Smooth muscle cell (in vitro differentiated cells): ENCODE measurements around the gene BCL2L1. TPM values are rescaled to one million over a fixed set of nuclear protein-coding genes. Genes with fewer than 3 reads are reported as not detected.

Experiments used
- DNase-seq: peaks from one replicate; lab custom pipeline; 2025; ENCODE audit not compliant: unreplicated experiment; lab: John Stamatoyannopoulos, UW
- H2AFZ ChIP-seq: fragments of 200-600 bp; sonication (generic); 2 replicates; pipeline ENCODE4 v1.6.0; 2016; ENCODE audit warnings: antibody characterized with exemption, low read depth, mild to moderate bottlenecking
- H3F3A ChIP-seq: fragments of 200-600 bp; sonication (generic); 2 replicates; pipeline ENCODE4 v1.6.0; 2017; ENCODE audit warnings: antibody characterized with exemption, low read depth
- H3K27ac ChIP-seq: fragments of 200-600 bp; sonication (generic); 2 replicates; pipeline ENCODE4 v1.5.1; 2016; ENCODE audit warnings: low read depth, mild to moderate bottlenecking
- H3K27me3 ChIP-seq: fragments of 200-600 bp; sonication (generic); 2 replicates; pipeline ENCODE4 v1.6.1; 2016; ENCODE audit warnings: low read depth, mild to moderate bottlenecking
- H3K36me3 ChIP-seq: fragments of 200-600 bp; sonication (generic); 2 replicates; pipeline ENCODE4 v1.5.1; 2016; ENCODE audit warnings: low read depth
- H3K4me1 ChIP-seq: fragments of 200-600 bp; sonication (generic); 2 replicates; pipeline ENCODE4 v1.5.1; 2016; ENCODE audit warnings: low read depth
- H3K4me2 ChIP-seq: fragments of 200-600 bp; sonication (generic); 2 replicates; pipeline ENCODE4 v1.6.0; 2016; ENCODE audit warnings: mild to moderate bottlenecking
- H3K4me3 ChIP-seq: fragments of 200-600 bp; sonication (generic); 2 replicates; pipeline ENCODE4 v1.5.1; 2016; ENCODE audit warnings: mild to moderate bottlenecking
- H3K79me2 ChIP-seq: fragments of 200-600 bp; sonication (generic); 2 replicates; pipeline ENCODE4 v1.6.0; 2016; ENCODE audit warnings: low read depth, mild to moderate bottlenecking
- H3K9ac ChIP-seq: fragments of 200-600 bp; sonication (generic); 2 replicates; pipeline ENCODE4 v1.6.0; 2016; ENCODE audit warnings: low read depth
- H3K9me3 ChIP-seq: fragments of 200-600 bp; sonication (generic); replicated peaks from 2 replicates; pipeline ENCODE4 v1.5.1; 2016; ENCODE audit warnings: low read depth
- H4K20me1 ChIP-seq: fragments of 200-600 bp; sonication (generic); 2 replicates; pipeline ENCODE4 v1.6.0; 2016; ENCODE audit warnings: low read depth
- WGBS: methylation state at CpG from one replicate; pipeline ENCODE4 v1.1.7; 2016; ENCODE audit warnings: low lambda C conversion rate; 5-methylcytosine and 5-hydroxymethylcytosine counted together
- polyA plus RNA-seq: library from polyadenylated mRNA; unstranded; fragments of >200 nt; fragmentation: Nextera tagmentation; extraction: Ambion mirVana; gene quantifications from 2 replicates; pipeline ENCODE4 v1.2.1, GENCODE V29; 2016
- total RNA-seq: library from RNA; depleted of rRNA; stranded (reverse); fragments of >200 nt; gene quantifications from 2 replicates; pipeline ENCODE4 v1.2.3, GENCODE V29; 2014
- TF ChIP-seq, protein P1 (sequence below): fragments of 200-600 bp; sonication (generic); IDR thresholded peaks from 2 replicates; pipeline ENCODE4 v1.5.1; 2017; ENCODE audit warnings: borderline replicate concordance, mild to moderate bottlenecking, antibody characterized with exemption; ENCODE audit not compliant: insufficient read depth, poor library complexity, severe bottlenecking

Gene BCL2L1
- total and polyA plus RNA-seq, 2 experiments from 2014 or later = 24.8 to 47.0 TPM

DNA sequence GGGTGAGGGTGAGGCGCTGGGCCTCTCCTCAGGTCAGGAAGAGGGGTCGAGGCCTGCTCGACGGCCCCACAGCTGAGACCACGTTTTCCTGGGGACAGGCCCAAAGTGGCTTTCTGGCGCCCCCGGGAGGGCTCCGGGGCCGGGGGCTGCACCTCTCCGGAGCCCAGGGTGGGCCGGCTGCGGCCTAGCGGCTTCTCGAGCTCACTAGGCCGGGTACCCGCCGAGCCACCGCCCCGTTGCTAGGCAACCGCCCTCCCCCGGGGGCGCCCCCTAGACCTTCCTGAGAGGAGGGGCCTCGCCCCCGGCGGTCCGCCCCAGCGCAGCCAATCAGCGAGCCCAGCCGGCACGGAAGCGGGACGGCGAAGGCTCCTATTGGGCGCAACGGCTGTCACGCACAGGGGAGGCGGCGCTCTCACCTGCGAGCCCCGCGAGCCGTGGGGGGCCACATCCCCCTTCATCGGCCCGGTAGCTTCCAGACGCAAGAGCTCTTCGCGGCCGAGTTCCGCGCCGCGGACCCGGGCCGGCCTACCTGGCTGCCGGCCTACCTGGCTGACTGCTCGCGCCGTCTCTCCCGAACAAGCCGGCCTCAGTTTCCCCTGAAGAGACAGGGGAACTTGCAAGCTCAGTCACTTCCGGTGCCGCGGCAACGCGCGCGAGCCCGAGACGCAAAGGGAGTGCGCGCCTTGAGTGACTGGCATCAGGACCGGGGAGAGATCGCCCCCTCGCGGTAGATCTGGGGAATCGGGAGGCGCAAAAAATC, 831 bp upstream of the BCL2L1 start:
- peak; percentile 99 for DNase-seq
- Histone ChIP-seq H3K27ac (peak overlapping the region; percentile 81), H4K20me1 (no peaks in the 10 kb centered on the region), H3K9ac (peak overlapping the region; percentile 89), H3K27me3 (no peaks in the 10 kb centered on the region), H3K79me2 (peaks cover 33% of the 10 kb centered on the region), H3K4me1 (peaks cover 29% of the 10 kb centered on the region), H3F3A (peaks cover 7% of the 10 kb centered on the region), H3K4me2 (peak overlapping the region; percentile 82), H3K36me3 (no peaks in the 10 kb centered on the region), H3K9me3 (no peaks in the 10 kb centered on the region), H2AFZ (peak overlapping the region; percentile 73), H3K4me3 (peak overlapping the region; percentile 58)
- 1% methylated on average over 74 of the region's 77 CpGs for whole genome bisulfite sequencing
- TF ChIP-seq, protein P1, sequence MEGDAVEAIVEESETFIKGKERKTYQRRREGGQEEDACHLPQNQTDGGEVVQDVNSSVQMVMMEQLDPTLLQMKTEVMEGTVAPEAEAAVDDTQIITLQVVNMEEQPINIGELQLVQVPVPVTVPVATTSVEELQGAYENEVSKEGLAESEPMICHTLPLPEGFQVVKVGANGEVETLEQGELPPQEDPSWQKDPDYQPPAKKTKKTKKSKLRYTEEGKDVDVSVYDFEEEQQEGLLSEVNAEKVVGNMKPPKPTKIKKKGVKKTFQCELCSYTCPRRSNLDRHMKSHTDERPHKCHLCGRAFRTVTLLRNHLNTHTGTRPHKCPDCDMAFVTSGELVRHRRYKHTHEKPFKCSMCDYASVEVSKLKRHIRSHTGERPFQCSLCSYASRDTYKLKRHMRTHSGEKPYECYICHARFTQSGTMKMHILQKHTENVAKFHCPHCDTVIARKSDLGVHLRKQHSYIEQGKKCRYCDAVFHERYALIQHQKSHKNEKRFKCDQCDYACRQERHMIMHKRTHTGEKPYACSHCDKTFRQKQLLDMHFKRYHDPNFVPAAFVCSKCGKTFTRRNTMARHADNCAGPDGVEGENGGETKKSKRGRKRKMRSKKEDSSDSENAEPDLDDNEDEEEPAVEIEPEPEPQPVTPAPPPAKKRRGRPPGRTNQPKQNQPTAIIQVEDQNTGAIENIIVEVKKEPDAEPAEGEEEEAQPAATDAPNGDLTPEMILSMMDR = peak; percentile 98

DNA sequence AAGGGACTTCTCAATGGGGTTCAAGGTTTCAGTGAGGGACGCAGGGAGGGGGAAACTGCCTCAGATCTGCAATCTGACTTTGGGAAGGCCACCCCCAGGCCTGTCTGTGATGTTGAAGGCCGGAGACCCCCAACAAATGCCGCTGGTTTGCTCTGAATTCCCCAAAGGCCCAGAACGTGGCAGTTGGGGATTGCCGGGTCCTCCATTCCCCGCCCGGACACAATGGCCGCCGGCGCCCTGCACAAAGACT, 326 bp upstream of the BCL2L1 start:
- Histone ChIP-seq H3K4me1 (peaks cover 29% of the 10 kb centered on the region), H2AFZ (peak overlapping the region; percentile 73), H4K20me1 (no peaks in the 10 kb centered on the region), H3K27me3 (no peaks in the 10 kb centered on the region), H3K4me2 (peak overlapping the region; percentile 82), H3K79me2 (peaks cover 36% of the 10 kb centered on the region), H3K9ac (peak overlapping the region; percentile 89), H3K36me3 (no peaks in the 10 kb centered on the region), H3F3A (peaks cover 6% of the 10 kb centered on the region), H3K9me3 (no peaks in the 10 kb centered on the region), H3K27ac (peak overlapping the region; percentile 81), H3K4me3 (peak overlapping the region; percentile 58)
- no peak for DNase-seq
- TF ChIP-seq, protein P1 = no peak
- 7% methylated on average over 10 of the region's 10 CpGs for WGBS

DNA sequence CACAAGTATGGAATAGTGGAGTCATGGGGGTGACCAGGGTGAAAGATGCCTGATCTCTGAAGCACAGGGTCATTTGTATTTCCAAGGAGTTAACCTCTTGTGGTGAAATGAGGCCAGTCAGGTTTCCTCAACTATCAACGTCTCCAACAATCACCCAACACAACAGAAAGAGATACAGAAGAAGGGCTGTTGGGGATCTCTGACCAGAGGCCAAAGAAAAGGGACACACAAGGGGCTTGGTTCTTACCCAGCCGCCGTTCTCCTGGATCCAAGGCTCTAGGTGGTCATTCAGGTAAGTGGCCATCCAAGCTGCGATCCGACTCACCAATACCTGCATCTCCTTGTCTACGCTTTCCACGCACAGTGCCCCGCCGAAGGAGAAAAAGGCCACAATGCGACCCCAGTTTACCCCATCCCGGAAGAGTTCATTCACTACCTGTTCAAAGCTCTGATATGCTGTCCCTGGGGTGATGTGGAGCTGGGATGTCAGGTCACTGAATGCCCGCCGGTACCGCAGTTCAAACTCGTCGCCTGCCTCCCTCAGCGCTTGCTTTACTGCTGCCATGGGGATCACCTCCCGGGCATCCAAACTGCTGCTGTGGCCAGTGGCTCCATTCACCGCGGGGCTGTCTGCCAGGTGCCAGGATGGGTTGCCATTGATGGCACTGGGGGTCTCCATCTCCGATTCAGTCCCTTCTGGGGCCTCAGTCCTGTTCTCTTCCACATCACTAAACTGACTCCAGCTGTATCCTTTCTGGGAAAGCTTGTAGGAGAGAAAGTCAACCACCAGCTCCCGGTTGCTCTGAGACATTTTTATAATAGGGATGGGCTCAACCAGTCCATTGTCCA, 1.0 kb downstream of the BCL2L1 start:
- Histone ChIP-seq H3K36me3 (no peaks in the 10 kb centered on the region), H3F3A (no peaks in the 10 kb centered on the region), H3K4me1 (peaks cover 33% of the 10 kb centered on the region), H2AFZ (peak overlapping the region; percentile 73), H3K4me3 (peak overlapping the region; percentile 58), H3K9me3 (no peaks in the 10 kb centered on the region), H3K4me2 (peak overlapping the region; percentile 82), H3K9ac (peak overlapping the region; percentile 89), H3K27me3 (no peaks in the 10 kb centered on the region), H3K27ac (peak overlapping the region; percentile 81), H4K20me1 (no peaks in the 10 kb centered on the region), H3K79me2 (peaks cover 49% of the 10 kb centered on the region)
- DNase-seq = no peak
- 63% methylated on average over 22 of the region's 22 CpGs for WGBS
- TF ChIP-seq, protein P1 = no peak
